Astrocyte of the hippocampus (primary cell): ENCODE data around the gene TRA2A.
"Not testable (repeated sequence)": the region's sequence is repeated elsewhere in the genome, so short reads cannot be mapped to it uniquely, and the experiment has no call there.

Experiments
- DNase-seq: peaks from one replicate; pipeline ENCODE4 v3.0.0; 2011; ENCODE audit warnings: low read depth, low spot score

TRA2A gene

GRCh38 chr7:23531794-23532489, at the start of gene TRA2A:
Gene TRA2A, minus strand, starts transcription at chr7:23531981. Its CDS starts 157 bp downstream, at chr7:23531824.
- DNase-seq: peak; percentile 98

GRCh38 chr7:23570592-23571200, 38.9 kb upstream of the TRA2A start:
- DNase-seq: peak; percentile 86

GRCh38 chr7:23558303-23558702, 26.5 kb upstream of the TRA2A start:
- no peak for DNase-seq

- no peak for DNase-seq
These were observed 15.9 kb upstream of the TRA2A start for GRCh38 chr7:23547662-23548061.

GRCh38 chr7:23546897-23547572, 15.3 kb upstream of the TRA2A start:
- peak; percentile 94 for DNase-seq

GRCh38 chr7:23545493-23545892, 13.7 kb upstream of the TRA2A start:
- no peak for DNase-seq

- DNase-seq: peak; percentile 53
These were observed 13.2 kb upstream of the TRA2A start for GRCh38 chr7:23544913-23545354.

GRCh38 chr7:23542752-23543151, 11.0 kb upstream of the TRA2A start:
- no peak for DNase-seq

GRCh38 chr7:23539494-23539907, 7.7 kb upstream of the TRA2A start:
- no peak for DNase-seq

GRCh38 chr7:23538301-23538700, 6.5 kb upstream of the TRA2A start:
- DNase-seq: no peak

GRCh38 chr7:23533238-23533604, 1.4 kb upstream of the TRA2A start:
- DNase-seq: no peak

- DNase-seq: no peak
These were observed 883 bp upstream of the TRA2A start for GRCh38 chr7:23532490-23533237.

GRCh38 chr7:23531050-23531793, 559 bp downstream of the TRA2A start:
- peak; percentile 78 for DNase-seq

GRCh38 chr7:23530405-23530804, 1.4 kb downstream of the TRA2A start:
- peak; percentile 53 for DNase-seq

- DNase-seq: no peak
These were observed 2.4 kb downstream of the TRA2A start for GRCh38 chr7:23529262-23529859.

GRCh38 chr7:23525611-23526010, 6.2 kb downstream of the TRA2A start:
- not testable (repeated sequence) for DNase-seq

GRCh38 chr7:23524473-23524872, 7.3 kb downstream of the TRA2A start:
- no peak for DNase-seq

GRCh38 chr7:23523486-23524075, 8.2 kb downstream of the TRA2A start:
- DNase-seq: no peak

GRCh38 chr7:23520582-23520981, 11.2 kb downstream of the TRA2A start:
- DNase-seq: no peak

GRCh38 chr7:23514755-23515154, 17.0 kb downstream of the TRA2A start:
- DNase-seq: no peak

GRCh38 chr7:23513746-23514145, 18.0 kb downstream of the TRA2A start:
- not testable (repeated sequence) for DNase-seq
